Activated CD4-positive, alpha-beta T cell treated with anti-CD3 and anti-CD28 coated beads, Interleukin-2, amount 10 ng/mL, durations not matched to agents 24 days and 14 days (primary cell): ENCODE results near the gene FAM3C. TPM values are rescaled to one million over a fixed set of nuclear protein-coding genes. Genes with fewer than 3 reads are reported as not detected.
A peak's percentile ranks its signal among the peaks of the same experiment; 100 is the strongest.

Source experiments
- DNase-seq: peaks from one replicate; pipeline ENCODE4 v3.0.0; 2022
- H3K27ac Mint-ChIP-seq: one replicate; pipeline ENCODE4 v1.8.0; 2022; ENCODE audit warnings: mild to moderate bottlenecking, mixed read lengths
- H3K27me3 Mint-ChIP-seq: one replicate; pipeline ENCODE4 v1.8.0; 2022; ENCODE audit warnings: mixed read lengths
- H3K36me3 Mint-ChIP-seq: one replicate; pipeline ENCODE4 v1.8.0; 2022; ENCODE audit warnings: low read depth, mild to moderate bottlenecking, mixed read lengths
- H3K4me1 Mint-ChIP-seq: one replicate; pipeline ENCODE4 v1.8.0; 2021; ENCODE audit warnings: mixed read lengths
- H3K4me3 Mint-ChIP-seq: one replicate; pipeline ENCODE4 v1.8.0; 2022; ENCODE audit warnings: mild to moderate bottlenecking, moderate library complexity, mixed read lengths
- H3K9me3 Mint-ChIP-seq: one replicate; pipeline ENCODE4 v1.8.0; 2021; ENCODE audit warnings: mixed read lengths
- intact Hi-C: fragments of 100-400 bp; cut with micrococcal nuclease; formaldehyde crosslinking; loops from one replicate; pipeline ENCODE4 v1.15.1; 2023
- total RNA-seq: library from RNA; stranded (reverse); gene quantifications from 2 replicates; pipeline ENCODE4 v1.2.3, GENCODE V29; 2022

The FAM3C gene
- total RNA-seq, 1 donor from 2014 or later = 80.2 TPM

DNA sequence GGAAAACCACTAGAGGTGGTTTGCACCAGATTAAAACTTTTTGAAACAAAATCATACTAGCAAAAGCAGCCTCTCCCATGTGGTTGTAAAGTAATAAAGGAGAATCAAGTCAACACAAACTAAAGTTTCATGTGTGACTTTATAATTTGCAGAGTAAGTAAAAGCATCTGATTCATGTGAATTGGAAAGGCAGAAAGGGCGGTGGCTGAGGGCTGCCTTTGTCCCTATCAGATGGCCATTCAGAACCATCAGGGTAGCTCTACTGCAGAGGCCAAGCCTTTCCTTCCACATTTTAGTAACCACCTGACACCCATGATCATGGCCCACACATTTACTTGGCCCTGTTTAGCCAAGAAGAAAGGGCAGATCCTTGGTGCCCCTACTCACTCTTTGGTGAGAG lies 51.6 kb downstream of the FAM3C start:
- no peaks in the 10 kb centered on the region for H3K4me1 Mint-ChIP-seq
- no peaks in the 10 kb centered on the region for H3K27me3 Mint-ChIP-seq

DNA sequence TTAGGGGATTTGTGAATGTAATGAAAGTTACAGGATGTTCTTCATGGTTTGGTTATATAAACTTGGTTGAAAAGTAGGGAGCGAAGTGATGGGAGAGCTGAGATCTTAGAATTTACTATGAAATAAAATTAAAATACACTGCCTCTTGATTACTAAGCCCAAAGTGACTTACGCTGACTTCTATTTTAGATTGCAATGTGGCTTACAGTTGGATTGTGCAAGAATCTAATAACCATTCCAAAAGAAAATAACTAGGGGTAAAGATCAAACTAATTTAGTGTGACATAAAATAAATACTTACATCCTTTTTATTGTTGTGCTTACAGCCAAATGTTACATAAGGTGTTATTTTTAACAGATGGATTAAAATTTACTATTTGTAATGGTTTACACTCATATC lies 52.0 kb downstream of the FAM3C start:
- no peak for DNase-seq
- H3K27ac Mint-ChIP-seq = no peak overlapping the region
- peaks cover 29% of the 10 kb centered on the region for H3K36me3 Mint-ChIP-seq
- H3K9me3 Mint-ChIP-seq = no peaks in the 10 kb centered on the region
- intact Hi-C loops = no loop called here
- no peak overlapping the region for H3K4me3 Mint-ChIP-seq
- H3K4me1 Mint-ChIP-seq = no peaks in the 10 kb centered on the region
- H3K27me3 Mint-ChIP-seq = no peaks in the 10 kb centered on the region

More for the DNA sequence above, 51.6 kb downstream of the FAM3C start:
- Mint-ChIP-seq H3K27ac (no peak overlapping the region), H3K36me3 (peaks cover 29% of the 10 kb centered on the region), H3K4me3 (no peak overlapping the region), H3K9me3 (no peaks in the 10 kb centered on the region)
- DNase-seq = no peak
- intact Hi-C loops = no loop called here

DNA sequence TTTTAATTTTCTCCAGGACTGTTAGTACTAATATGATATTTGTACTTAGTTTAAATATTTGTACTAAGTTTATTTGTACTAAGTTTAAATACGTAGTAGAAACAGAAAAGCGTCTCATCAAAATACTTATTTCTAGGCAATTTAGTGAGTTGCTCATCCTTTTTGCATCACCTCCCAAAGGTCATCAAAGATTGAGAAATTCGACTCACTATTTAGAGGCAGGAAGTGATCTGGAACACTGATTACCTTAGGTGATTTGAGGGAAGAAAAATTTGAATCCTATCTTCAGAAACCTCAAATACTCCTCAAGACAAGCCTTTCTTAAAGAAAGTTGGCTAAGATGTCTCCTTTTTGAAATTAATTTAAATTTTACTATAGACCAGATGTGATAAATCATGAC lies 52.8 kb downstream of the FAM3C start:
- no peaks in the 10 kb centered on the region for H3K27me3 Mint-ChIP-seq
- H3K27ac Mint-ChIP-seq = no peak overlapping the region
- H3K4me3 Mint-ChIP-seq = no peak overlapping the region
- no peaks in the 10 kb centered on the region for H3K4me1 Mint-ChIP-seq
- no peaks in the 10 kb centered on the region for H3K9me3 Mint-ChIP-seq
- no peak for DNase-seq
- peaks cover 29% of the 10 kb centered on the region for H3K36me3 Mint-ChIP-seq
- intact Hi-C loops = no loop called here

DNA sequence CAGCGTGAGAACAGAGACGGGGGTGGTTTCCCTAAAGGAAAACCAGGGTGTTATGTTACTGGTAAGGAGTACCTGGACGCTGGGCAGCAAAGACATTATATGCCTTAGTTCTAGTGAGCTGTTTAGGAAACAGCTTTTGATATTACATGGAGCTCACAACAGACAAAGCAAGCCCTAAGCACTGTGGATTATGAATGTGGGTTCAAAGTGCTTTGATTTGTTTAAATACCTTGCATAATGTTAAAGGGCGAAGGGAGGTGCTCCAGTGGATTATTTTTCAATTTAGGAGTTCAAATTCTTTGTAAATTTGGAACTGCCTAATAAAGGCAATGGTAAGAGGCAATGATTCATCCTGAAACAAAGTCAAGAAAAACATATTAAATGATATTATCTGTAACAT lies 53.5 kb downstream of the FAM3C start:
- H3K4me3 Mint-ChIP-seq = no peak overlapping the region
- DNase-seq = no peak
- intact Hi-C loops = no loop called here
- H3K4me1 Mint-ChIP-seq = no peaks in the 10 kb centered on the region
- no peaks in the 10 kb centered on the region for H3K27me3 Mint-ChIP-seq
- no peaks in the 10 kb centered on the region for H3K9me3 Mint-ChIP-seq
- H3K36me3 Mint-ChIP-seq = peaks cover 28% of the 10 kb centered on the region
- H3K27ac Mint-ChIP-seq = no peak overlapping the region

DNA sequence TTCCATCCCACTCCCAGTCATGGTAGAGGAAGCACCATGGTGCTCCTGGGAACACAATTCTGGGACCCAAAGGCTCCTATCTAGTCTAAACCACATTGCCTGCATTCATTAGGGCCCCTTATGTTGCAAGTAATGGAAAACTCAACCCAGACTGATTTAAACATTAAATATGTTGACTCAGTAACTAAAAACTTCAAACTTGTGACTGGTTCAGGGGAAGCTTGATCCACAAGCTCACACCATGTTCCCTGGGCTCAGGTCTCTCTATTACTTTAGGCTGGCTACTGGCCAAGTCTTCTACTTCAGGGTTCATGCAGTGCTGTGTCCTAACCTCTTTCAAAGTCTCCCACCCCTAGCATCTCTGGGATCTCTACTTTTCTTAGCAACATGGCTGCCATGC lies 54.2 kb downstream of the FAM3C start:
- Mint-ChIP-seq H3K27ac (no peak overlapping the region), H3K9me3 (no peaks in the 10 kb centered on the region), H3K27me3 (no peaks in the 10 kb centered on the region), H3K36me3 (peaks cover 22% of the 10 kb centered on the region), H3K4me3 (no peak overlapping the region), H3K4me1 (no peaks in the 10 kb centered on the region)
- DNase-seq = no peak
- intact Hi-C loops = no loop called here

DNA sequence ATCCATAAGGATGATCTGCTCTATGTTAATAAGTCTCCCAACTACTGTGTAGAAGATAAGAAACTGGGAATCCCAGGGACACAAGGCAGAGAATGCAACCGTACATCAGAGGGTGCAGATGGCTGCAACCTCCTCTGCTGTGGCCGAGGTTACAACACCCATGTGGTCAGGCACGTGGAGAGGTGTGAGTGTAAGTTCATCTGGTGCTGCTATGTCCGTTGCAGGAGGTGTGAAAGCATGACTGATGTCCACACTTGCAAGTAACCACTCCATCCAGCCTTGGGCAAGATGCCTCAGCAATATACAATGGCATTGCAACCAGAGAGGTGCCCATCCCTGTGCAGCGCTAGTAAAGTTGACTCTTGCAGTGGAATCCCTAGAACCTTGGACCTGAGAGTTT lies 57.0 kb downstream of the FAM3C start:
- H3K27ac Mint-ChIP-seq = no peak overlapping the region
- peaks cover 19% of the 10 kb centered on the region for H3K27me3 Mint-ChIP-seq
- no peak overlapping the region for H3K4me3 Mint-ChIP-seq
- peaks cover 12% of the 10 kb centered on the region for H3K36me3 Mint-ChIP-seq
- no peak for DNase-seq
- no peaks in the 10 kb centered on the region for H3K4me1 Mint-ChIP-seq
- intact Hi-C loops = loop anchor here (5.0 to 10.0 kb wide), 3 partner anchors 62 to 656 kb away; no protein-coding TSS in a partner anchor
- no peaks in the 10 kb centered on the region for H3K9me3 Mint-ChIP-seq

DNA sequence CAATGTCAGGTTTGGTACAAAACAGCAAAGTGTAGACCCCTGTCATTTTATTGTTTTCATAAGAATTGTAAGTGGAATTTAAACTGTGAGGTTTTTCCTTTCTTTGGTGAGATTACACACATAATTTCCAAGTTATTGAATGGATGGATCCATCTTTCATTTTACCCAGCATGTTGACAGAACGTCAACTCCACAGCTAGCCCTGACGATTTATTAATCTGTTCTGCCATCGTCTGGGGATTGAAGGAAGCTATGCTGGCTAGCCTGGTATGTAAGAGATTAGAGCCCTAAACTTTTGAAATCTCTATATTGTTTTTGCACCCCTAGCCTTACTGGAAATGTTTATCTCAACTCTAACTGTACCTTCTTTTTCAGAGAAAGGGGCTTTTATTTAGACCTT lies 58.7 kb downstream of the FAM3C start:
- intact Hi-C loops = loop anchor here (5.0 to 10.0 kb wide), 3 partner anchors 60 to 657 kb away; no protein-coding TSS in a partner anchor
- Mint-ChIP-seq H3K27me3 (peaks cover 21% of the 10 kb centered on the region), H3K4me3 (no peak overlapping the region), H3K27ac (no peak overlapping the region), H3K36me3 (peaks cover 8% of the 10 kb centered on the region), H3K9me3 (no peaks in the 10 kb centered on the region), H3K4me1 (no peaks in the 10 kb centered on the region)
- DNase-seq = no peak

DNA sequence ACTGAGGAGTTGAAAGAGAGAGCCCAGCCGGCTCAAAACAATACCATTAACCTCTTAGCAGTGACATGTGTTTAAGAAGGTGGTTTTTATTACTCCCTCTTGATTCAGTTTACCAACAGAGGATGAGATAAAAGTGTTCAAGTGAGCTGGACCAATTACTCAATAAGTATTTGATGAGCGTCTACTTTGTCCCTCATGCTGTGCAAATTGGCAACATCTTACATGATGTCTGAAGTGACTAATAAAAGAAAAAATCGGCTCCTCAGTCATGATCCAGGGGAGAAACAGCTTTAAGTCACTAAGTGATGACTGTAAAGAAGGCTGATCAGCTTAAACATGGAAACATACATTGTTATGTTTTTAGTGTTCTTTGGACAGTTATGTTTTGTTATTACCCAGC lies 59.5 kb downstream of the FAM3C start:
- Mint-ChIP-seq H3K27ac (no peak overlapping the region), H3K27me3 (peaks cover 25% of the 10 kb centered on the region)

DNA sequence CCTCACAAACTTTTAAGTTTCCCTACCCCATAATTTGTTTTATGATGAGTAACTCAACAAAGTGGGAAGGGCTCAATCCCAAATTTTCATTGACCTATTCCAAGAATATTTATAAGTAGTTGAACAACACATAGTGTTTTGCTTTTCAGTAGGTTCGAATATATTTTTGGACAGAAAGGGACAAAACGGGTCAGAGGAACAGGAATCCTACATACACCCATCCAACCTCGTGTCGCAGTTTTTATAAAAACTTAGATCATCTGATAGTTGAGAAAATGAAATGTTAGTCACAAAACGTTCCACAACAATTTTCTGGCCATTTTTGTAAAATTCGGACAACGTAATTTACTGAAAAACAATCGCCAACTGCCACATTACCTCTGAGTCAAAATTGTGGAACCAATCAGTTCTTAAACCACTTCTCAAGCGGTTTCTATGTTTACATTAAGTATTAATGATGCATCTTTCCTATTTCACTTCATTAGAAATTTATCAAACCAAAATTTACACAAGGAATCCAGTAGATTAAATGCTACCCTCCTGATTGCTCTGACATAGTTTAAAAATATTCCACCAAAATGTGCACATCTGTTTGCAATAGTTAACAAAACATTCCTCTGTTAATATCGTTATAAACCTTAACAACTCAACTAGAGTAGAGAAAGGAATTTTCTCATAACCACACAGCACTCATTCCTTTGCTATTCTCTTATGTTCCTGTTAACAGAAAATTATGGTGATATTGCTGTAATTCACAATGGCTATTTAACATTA lies 61.0 kb downstream of the FAM3C start:
- intact Hi-C loops = loop anchor here (5.0 to 10.0 kb wide), 3 partner anchors 58 to 660 kb away; no protein-coding TSS in a partner anchor
- H3K36me3 Mint-ChIP-seq = no peaks in the 10 kb centered on the region
- no peaks in the 10 kb centered on the region for H3K9me3 Mint-ChIP-seq
- no peak overlapping the region for H3K27ac Mint-ChIP-seq
- H3K4me1 Mint-ChIP-seq = peaks cover 4% of the 10 kb centered on the region
- no peak overlapping the region for H3K4me3 Mint-ChIP-seq
- no peak for DNase-seq
- H3K27me3 Mint-ChIP-seq = peaks cover 37% of the 10 kb centered on the region

More for the DNA sequence above, 59.5 kb downstream of the FAM3C start:
- no peak overlapping the region for H3K4me3 Mint-ChIP-seq
- intact Hi-C loops = loop anchor here (5.0 to 10.0 kb wide), 3 partner anchors 59 to 658 kb away; no protein-coding TSS in a partner anchor
- no peaks in the 10 kb centered on the region for H3K4me1 Mint-ChIP-seq
- DNase-seq = no peak
- peaks cover 1% of the 10 kb centered on the region for H3K36me3 Mint-ChIP-seq
- H3K9me3 Mint-ChIP-seq = no peaks in the 10 kb centered on the region

DNA sequence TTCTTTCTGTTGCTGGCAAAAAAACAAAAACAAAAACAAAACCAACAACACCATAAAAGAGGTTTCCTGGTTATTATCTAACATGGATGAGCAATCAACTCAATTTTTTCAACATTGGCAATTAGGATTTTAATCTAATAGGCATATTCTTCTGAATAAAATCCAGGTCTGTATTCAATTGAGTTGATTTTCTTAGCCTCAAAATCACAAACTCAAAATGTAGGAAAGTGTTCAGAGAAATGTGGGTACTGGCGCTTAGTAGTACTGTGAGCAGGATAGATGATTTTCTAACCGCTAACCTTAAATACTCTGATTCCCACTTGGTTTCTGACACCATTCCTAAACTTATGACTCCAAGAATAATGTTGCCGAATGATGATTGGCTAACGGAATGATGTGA lies 61.7 kb downstream of the FAM3C start:
- no peak for DNase-seq
- no peaks in the 10 kb centered on the region for H3K9me3 Mint-ChIP-seq
- no peak overlapping the region for H3K4me3 Mint-ChIP-seq
- H3K27ac Mint-ChIP-seq = no peak overlapping the region
- peaks cover 5% of the 10 kb centered on the region for H3K4me1 Mint-ChIP-seq
- intact Hi-C loops = loop anchor here (10.0 kb wide), 1 partner anchor 660 kb away; no protein-coding TSS in a partner anchor
- H3K27me3 Mint-ChIP-seq = peaks cover 44% of the 10 kb centered on the region
- H3K36me3 Mint-ChIP-seq = no peaks in the 10 kb centered on the region

DNA sequence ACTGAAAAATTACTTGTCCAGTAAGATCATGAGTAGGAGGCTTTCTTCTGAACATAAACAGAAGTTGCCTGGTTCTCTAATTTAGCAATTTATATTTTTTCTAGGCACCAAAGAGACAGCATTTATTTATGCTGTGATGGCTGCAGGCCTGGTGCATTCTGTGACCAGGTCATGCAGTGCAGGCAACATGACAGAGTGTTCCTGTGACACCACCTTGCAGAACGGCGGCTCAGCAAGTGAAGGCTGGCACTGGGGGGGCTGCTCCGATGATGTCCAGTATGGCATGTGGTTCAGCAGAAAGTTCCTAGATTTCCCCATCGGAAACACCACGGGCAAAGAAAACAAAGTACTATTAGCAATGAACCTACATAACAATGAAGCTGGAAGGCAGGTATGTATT lies 64.5 kb downstream of the FAM3C start:
- Mint-ChIP-seq H3K27me3 (peaks cover 66% of the 10 kb centered on the region), H3K27ac (no peak overlapping the region), H3K9me3 (no peaks in the 10 kb centered on the region), H3K4me1 (peaks cover 9% of the 10 kb centered on the region), H3K4me3 (no peak overlapping the region), H3K36me3 (no peaks in the 10 kb centered on the region)
- intact Hi-C loops = loop anchor here (10.0 kb wide), 1 partner anchor 663 kb away; no protein-coding TSS in a partner anchor
- DNase-seq = no peak

DNA sequence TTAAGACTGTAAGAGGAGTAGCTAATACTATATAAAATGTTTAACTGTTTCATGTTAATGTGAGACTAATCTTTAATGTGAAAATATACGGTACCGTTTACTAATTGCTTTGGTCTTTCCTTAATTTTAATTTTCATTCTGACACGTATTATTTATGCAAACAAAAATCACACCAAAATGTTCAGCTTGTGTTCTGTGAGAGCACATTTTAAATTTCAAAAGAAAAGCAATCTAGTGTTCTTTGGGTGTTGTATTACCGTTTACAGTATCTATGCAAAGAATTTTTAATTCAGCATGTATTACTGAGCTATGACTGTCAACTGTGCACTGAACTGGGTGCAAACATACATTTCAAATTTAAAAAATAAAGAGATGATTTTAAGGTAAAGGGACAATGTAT lies 65.1 kb downstream of the FAM3C start:
- H3K9me3 Mint-ChIP-seq = no peaks in the 10 kb centered on the region
- no peak for DNase-seq
- H3K27ac Mint-ChIP-seq = no peak overlapping the region
- intact Hi-C loops = loop anchor here (10.0 kb wide), 1 partner anchor 664 kb away; no protein-coding TSS in a partner anchor
- no peak overlapping the region for H3K4me3 Mint-ChIP-seq
- peaks cover 9% of the 10 kb centered on the region for H3K4me1 Mint-ChIP-seq
- H3K36me3 Mint-ChIP-seq = no peaks in the 10 kb centered on the region
- peaks cover 66% of the 10 kb centered on the region for H3K27me3 Mint-ChIP-seq

DNA sequence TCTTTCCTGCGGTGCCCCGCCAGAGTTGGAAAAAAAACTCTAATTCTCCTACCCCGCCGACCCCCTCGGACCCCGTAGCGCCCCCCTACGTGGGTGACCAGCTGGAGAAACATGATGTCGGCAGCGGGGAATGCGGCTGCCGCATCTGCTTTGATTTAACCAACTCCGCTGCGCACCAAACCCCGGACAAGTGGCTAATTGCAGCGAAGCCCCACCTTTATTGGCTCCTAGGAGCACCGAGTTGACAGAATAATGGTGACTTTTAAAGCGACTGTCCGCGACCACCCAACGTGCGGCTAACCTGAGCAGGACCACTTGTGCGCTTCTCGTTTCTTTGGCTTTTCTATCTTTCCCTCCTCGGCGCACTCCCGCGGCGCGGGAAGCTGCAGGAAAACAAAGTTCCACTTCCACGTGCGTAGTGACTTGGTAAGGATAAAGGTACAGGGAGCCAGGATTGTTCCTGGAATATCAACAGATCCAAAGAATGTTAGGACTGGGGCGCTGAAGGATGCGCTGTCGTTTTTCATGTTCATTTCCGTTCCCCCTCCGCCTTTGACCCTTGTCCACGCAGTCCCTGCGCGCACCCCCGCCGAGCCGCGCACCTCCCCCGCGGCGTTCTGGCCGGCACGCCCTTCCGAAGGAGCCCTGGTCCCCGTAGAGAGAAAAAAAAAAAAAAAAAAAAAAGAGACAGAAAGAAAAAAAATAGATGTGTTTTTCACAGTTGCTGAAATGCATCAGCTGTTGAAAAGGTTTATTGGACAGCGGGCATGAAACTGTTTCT lies 65.9 kb downstream of the FAM3C start:
- Mint-ChIP-seq H3K4me3 (peak overlapping the region; percentile 71), H3K36me3 (no peaks in the 10 kb centered on the region), H3K9me3 (no peaks in the 10 kb centered on the region), H3K27me3 (peaks cover 66% of the 10 kb centered on the region), H3K27ac (no peak overlapping the region), H3K4me1 (peaks cover 9% of the 10 kb centered on the region)
- DNase-seq = no peak
- intact Hi-C loops = loop anchor here (10.0 kb wide), 1 partner anchor 665 kb away; no protein-coding TSS in a partner anchor
